PC-3 (cell line): ENCODE results near the gene RPP30. TPM values are rescaled to one million over a fixed set of nuclear protein-coding genes. Genes with fewer than 3 reads are reported as not detected.

Experiments used
- ATAC-seq: fragments of 200-7000 bp; cut with Tn5 transposase; 2 replicates; pipeline ENCODE4 v1.9.1; 2020; ENCODE audit warnings: mild to moderate bottlenecking, moderate library complexity
- BruUV-seq: library from RNA; stranded (reverse); fragments of 400-500 nt; replicated peaks from 2 replicates; lab custom pipeline; 2021; lab: Mats Ljungman, UMichigan
- CTCF ChIA-PET: fragments of 300-600 bp; sonication (Branson Sonifier 250); formaldehyde crosslinking; loops from one replicate; lab custom pipeline; 2022; ENCODE audit warnings: antibody characterized with exemption; lab: Charles Lee
- POLR2A ChIA-PET: fragments of 300-600 bp; sonication (Branson Sonifier 250); formaldehyde crosslinking; loops from one replicate; lab custom pipeline; 2022; ENCODE audit warnings: antibody characterized with exemption; ENCODE audit not compliant: unreplicated experiment; lab: Charles Lee
- DNase-seq: peaks from one replicate; pipeline ENCODE4 v3.0.0-alpha.2; 2015
- H2AFZ ChIP-seq: fragments of 300-600 bp; sonication (generic); 2 replicates; pipeline ENCODE4 v1.6.0; 2016; ENCODE audit warnings: antibody characterized with exemption, low read length
- H3F3A ChIP-seq: fragments of 300-600 bp; sonication (generic); one replicate; pipeline ENCODE4 v1.6.0; 2017; ENCODE audit warnings: antibody characterized with exemption, low read length, control low read depth, mild to moderate bottlenecking; ENCODE audit not compliant: unreplicated experiment
- H3K27ac ChIP-seq: fragments of 300-600 bp; sonication (generic); 2 replicates; pipeline ENCODE4 v1.5.1; 2016; ENCODE audit warnings: mild to moderate bottlenecking, low read length
- H3K27me3 ChIP-seq: fragments of 300-600 bp; sonication (generic); 2 replicates; pipeline ENCODE4 v1.6.1; 2016; ENCODE audit warnings: low read length, mixed read lengths
- H3K36me3 ChIP-seq: fragments of 300-600 bp; sonication (generic); 2 replicates; pipeline ENCODE4 v1.6.1; 2016; ENCODE audit warnings: low read depth, mixed run types, low read length, mixed read lengths
- H3K4me1 ChIP-seq: fragments of 300-600 bp; sonication (generic); 2 replicates; pipeline ENCODE4 v1.5.1; 2016; ENCODE audit warnings: low read length; ENCODE audit not compliant: insufficient read depth
- H3K4me2 ChIP-seq: fragments of 300-600 bp; sonication (generic); 2 replicates; pipeline ENCODE4 v1.6.0; 2016; ENCODE audit warnings: low read length
- H3K4me3 ChIP-seq: fragments of 300-600 bp; sonication (generic); 2 replicates; pipeline ENCODE4 v1.5.1; 2016; ENCODE audit warnings: mild to moderate bottlenecking, low read length, mixed read lengths
- H3K79me2 ChIP-seq: fragments of 300-600 bp; sonication (generic); 2 replicates; pipeline ENCODE4 v1.6.1; 2017; ENCODE audit warnings: low read length, mixed read lengths
- H3K9ac ChIP-seq: fragments of 300-600 bp; sonication (generic); 2 replicates; pipeline ENCODE4 v1.6.0; 2016; ENCODE audit warnings: mild to moderate bottlenecking, low read length
- H3K9me2 ChIP-seq: fragments of 300-600 bp; sonication (generic); replicated peaks from 2 replicates; pipeline ENCODE4 v1.6.1; 2016; ENCODE audit warnings: mixed run types, low read length, mixed read lengths
- H3K9me3 ChIP-seq: fragments of 300-600 bp; sonication (generic); 2 replicates; pipeline ENCODE4 v1.6.1; 2016; ENCODE audit warnings: low read length, mixed read lengths
- H4K20me1 ChIP-seq: fragments of 300-600 bp; sonication (generic); 2 replicates; pipeline ENCODE4 v1.6.1; 2016; ENCODE audit warnings: low read length, mixed read lengths
- EZH2 ChIP-seq: fragments of 300-600 bp; sonication (generic); IDR thresholded peaks from one replicate; pipeline ENCODE4 v1.6.1; 2017; ENCODE audit warnings: antibody characterized with exemption, mild to moderate bottlenecking, low read length; ENCODE audit not compliant: unreplicated experiment
- EZH2phosphoT487 ChIP-seq: fragments of 300-600 bp; sonication (generic); IDR thresholded peaks from 2 replicates; pipeline ENCODE4 v1.6.1; 2018; ENCODE audit warnings: mild to moderate bottlenecking, antibody characterized with exemption, low read length, borderline replicate concordance
- intact Hi-C: fragments of 100-400 bp; cut with micrococcal nuclease; formaldehyde crosslinking; loops from 2 replicates; pipeline ENCODE4 v1.9.0; 2023
- total RNA-seq: library from RNA; depleted of rRNA; stranded (reverse); fragments of >200 nt; gene quantifications from 2 replicates; pipeline ENCODE4 v1.2.3, GENCODE V29; 2014
- TF ChIP-seq, protein P1 (sequence below): fragments of 300-600 bp; sonication (generic); conservative IDR thresholded peaks from 2 replicates; pipeline ENCODE4 v1.5.1; 2017; ENCODE audit warnings: antibody characterized with exemption, low read depth, mild to moderate bottlenecking, low read length

RPP30 gene
- total RNA-seq, 1 experiment from 2014 or later: 57.8 TPM

DNA sequence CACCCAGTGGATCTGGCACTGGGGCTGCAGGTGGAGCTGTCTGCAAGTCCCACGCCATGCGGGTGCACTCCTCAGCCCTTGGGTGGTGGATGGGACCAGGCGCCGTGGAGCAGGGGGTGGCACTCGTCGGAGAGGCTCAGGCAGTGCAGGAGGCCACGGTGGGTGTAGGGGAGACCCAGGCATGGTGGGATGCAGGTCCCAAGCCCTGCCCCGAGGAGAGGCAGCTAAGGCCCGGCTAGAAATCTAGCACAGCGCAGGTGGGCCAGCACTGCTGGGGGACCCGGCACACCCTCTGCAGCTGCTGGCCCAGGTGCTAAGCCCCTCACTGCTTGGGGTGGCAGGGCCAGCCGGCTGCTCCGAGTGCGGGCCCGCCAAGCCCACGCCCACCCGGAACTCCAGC lies 39.7 kb upstream of the RPP30 start:
- BruUV-seq: no TSS peak
- H3K36me3 ChIP-seq: no peaks in the 10 kb centered on the region
- no peaks in the 10 kb centered on the region for H3F3A ChIP-seq
- no peaks in the 10 kb centered on the region for H4K20me1 ChIP-seq
- TF ChIP-seq EZH2phosphoT487 (no peak), EZH2 (no peak)
- TF ChIP-seq, protein P1, sequence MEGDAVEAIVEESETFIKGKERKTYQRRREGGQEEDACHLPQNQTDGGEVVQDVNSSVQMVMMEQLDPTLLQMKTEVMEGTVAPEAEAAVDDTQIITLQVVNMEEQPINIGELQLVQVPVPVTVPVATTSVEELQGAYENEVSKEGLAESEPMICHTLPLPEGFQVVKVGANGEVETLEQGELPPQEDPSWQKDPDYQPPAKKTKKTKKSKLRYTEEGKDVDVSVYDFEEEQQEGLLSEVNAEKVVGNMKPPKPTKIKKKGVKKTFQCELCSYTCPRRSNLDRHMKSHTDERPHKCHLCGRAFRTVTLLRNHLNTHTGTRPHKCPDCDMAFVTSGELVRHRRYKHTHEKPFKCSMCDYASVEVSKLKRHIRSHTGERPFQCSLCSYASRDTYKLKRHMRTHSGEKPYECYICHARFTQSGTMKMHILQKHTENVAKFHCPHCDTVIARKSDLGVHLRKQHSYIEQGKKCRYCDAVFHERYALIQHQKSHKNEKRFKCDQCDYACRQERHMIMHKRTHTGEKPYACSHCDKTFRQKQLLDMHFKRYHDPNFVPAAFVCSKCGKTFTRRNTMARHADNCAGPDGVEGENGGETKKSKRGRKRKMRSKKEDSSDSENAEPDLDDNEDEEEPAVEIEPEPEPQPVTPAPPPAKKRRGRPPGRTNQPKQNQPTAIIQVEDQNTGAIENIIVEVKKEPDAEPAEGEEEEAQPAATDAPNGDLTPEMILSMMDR: no peak
- no peak overlapping the region for H3K4me2 ChIP-seq
- ChIA-PET POLR2A (no interaction called here), CTCF (no interaction called here)
- H2AFZ ChIP-seq: no peak overlapping the region
- no peak for ATAC-seq
- H3K79me2 ChIP-seq: no peaks in the 10 kb centered on the region
- H3K27ac ChIP-seq: no peak overlapping the region
- H3K4me3 ChIP-seq: no peak overlapping the region
- DNase-seq: no peak
- intact Hi-C loops: no loop called here
- no peak overlapping the region for H3K9ac ChIP-seq
- no peaks in the 10 kb centered on the region for H3K9me2 ChIP-seq
- H3K27me3 ChIP-seq: no peaks in the 10 kb centered on the region
- no peaks in the 10 kb centered on the region for H3K4me1 ChIP-seq
- no peaks in the 10 kb centered on the region for H3K9me3 ChIP-seq

DNA sequence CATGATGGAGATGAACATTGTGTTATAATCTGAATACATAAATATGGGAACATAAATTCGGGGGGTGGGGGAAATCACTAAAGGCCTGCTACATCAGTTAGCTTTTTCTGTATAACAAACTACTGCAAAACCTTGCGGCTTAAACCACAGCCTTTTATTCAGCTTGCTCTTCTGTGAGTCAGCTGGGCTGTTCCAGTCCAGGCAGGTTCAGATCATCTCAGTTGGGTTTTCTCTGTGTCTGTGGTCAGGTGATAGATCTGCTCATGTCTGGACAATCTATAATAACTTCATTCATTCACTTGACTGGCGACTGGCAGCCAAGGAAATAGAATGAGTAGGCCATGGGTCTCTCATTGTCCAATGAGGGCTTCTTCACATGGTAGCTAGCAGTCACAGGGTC lies 37.4 kb upstream of the RPP30 start:
- ChIA-PET CTCF (no interaction called here), POLR2A (no interaction called here)
- no peaks in the 10 kb centered on the region for H3K79me2 ChIP-seq
- H3F3A ChIP-seq: no peaks in the 10 kb centered on the region
- H3K36me3 ChIP-seq: no peaks in the 10 kb centered on the region
- TF ChIP-seq, protein P1: no peak
- TF ChIP-seq EZH2phosphoT487 (no peak), EZH2 (no peak)
- no peaks in the 10 kb centered on the region for H3K27me3 ChIP-seq
- H3K4me2 ChIP-seq: no peak overlapping the region
- H4K20me1 ChIP-seq: no peaks in the 10 kb centered on the region
- H3K4me3 ChIP-seq: no peak overlapping the region
- ATAC-seq: no peak
- no TSS peak for BruUV-seq
- no peaks in the 10 kb centered on the region for H3K9me2 ChIP-seq
- no peaks in the 10 kb centered on the region for H3K4me1 ChIP-seq
- H3K27ac ChIP-seq: no peak overlapping the region
- intact Hi-C loops: no loop called here
- H3K9me3 ChIP-seq: no peaks in the 10 kb centered on the region
- no peak overlapping the region for H3K9ac ChIP-seq
- H2AFZ ChIP-seq: no peak overlapping the region
- DNase-seq: no peak

DNA sequence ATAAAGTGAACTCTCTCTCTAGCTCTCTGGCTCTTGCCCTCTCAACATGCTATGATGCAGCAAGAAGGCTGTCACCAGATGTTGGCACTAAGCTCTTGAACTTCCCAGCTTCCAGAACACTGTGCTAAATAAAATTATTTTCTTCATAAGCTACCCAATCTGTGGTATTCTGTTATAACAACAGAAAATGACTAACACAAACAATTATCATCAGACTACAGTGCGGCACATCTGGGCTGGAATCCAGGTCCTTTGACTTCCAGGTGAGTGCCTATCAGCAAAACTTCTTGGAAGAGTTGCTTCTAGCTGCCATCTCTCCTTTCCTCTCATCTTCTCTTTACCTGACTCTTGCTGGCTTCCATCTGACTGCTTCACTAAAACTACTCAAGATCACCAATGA lies 34.3 kb upstream of the RPP30 start:
- DNase-seq (no peak), ATAC-seq (no peak)
- Histone ChIP-seq H3F3A (no peaks in the 10 kb centered on the region), H3K36me3 (no peaks in the 10 kb centered on the region), H3K9me2 (no peaks in the 10 kb centered on the region), H4K20me1 (no peaks in the 10 kb centered on the region), H3K79me2 (no peaks in the 10 kb centered on the region), H3K4me1 (no peaks in the 10 kb centered on the region; the same call in 1 of the 2 replicates), H3K27ac (no peak overlapping the region), H3K9ac (no peak overlapping the region), H3K9me3 (no peaks in the 10 kb centered on the region), H3K4me3 (no peak overlapping the region), H3K4me2 (no peak overlapping the region), H2AFZ (no peak overlapping the region), H3K27me3 (no peaks in the 10 kb centered on the region)
- BruUV-seq: no TSS peak
- CTCF ChIA-PET: no interaction called here
- POLR2A ChIA-PET: no interaction called here
- intact Hi-C loops: no loop called here
- TF ChIP-seq, protein P1: no peak
- TF ChIP-seq EZH2 (no peak), EZH2phosphoT487 (no peak)
